ENCODE results near the gene TAS1R3. TPM values are rescaled to one million over a fixed set of nuclear protein-coding genes. Genes with fewer than 3 reads are reported as not detected.

TAS1R3 gene
- total RNA-seq, 1 donor from 2014 or later, result 1.1 TPM

DNA sequence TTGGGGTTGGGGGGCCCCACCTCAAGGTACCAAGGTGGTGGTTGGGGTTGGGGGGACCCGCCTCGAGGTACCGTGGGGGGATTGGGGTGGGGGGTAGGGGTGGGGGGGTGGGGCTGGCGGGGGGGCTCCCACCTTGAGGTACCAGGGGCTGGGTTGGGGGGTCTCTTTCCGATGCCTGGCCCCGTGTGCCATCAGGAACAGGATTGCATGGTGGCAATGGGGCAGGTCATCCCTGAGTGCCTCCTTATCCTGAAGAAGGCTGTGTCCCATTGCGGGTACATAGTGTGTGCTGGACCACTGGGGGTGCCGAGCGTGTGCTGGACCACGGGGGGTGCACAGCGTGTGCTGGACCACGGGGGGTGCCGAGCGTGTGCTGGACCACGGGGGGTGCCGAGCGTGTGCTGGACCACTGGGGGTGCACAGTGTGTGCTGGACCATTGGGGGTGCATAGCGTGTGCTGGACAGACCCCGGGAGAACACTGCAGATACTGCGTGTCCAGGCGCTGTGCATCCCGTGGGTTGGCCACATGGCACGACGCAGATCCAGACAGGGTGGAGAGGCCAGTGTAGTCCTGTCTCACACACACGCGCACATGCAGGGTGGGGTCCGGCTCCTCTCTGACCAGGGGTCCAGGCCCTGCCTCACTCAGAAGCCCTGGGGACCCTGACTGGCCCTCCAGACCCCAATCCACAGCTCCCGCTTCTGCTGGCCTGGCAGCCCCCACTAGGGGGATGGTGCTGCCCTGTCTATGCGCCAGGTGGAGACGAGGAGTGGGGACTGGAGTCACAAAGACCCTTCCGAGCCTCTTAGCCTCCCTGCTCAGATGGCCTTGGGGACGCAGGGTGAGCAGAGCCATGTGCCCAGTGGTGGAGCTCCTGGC lies 46.6 kb upstream of the TAS1R3 start:
- Mint-ChIP-seq H3K4me3 (ENCODE audit: low read depth) (no peak overlapping the region), H3K27me3 (no peaks in the 10 kb centered on the region), H3K9me3 (ENCODE audit: low read depth) (no peaks in the 10 kb centered on the region), H3K36me3 (ENCODE audit: insufficient read depth) (no peaks in the 10 kb centered on the region), H3K4me1 (ENCODE audit: low read depth) (no peaks in the 10 kb centered on the region), H3K27ac (no peak overlapping the region)
- no peak for DNase-seq (ENCODE audit: low spot score, unreplicated experiment)
- TF ChIP-seq, protein P1, sequence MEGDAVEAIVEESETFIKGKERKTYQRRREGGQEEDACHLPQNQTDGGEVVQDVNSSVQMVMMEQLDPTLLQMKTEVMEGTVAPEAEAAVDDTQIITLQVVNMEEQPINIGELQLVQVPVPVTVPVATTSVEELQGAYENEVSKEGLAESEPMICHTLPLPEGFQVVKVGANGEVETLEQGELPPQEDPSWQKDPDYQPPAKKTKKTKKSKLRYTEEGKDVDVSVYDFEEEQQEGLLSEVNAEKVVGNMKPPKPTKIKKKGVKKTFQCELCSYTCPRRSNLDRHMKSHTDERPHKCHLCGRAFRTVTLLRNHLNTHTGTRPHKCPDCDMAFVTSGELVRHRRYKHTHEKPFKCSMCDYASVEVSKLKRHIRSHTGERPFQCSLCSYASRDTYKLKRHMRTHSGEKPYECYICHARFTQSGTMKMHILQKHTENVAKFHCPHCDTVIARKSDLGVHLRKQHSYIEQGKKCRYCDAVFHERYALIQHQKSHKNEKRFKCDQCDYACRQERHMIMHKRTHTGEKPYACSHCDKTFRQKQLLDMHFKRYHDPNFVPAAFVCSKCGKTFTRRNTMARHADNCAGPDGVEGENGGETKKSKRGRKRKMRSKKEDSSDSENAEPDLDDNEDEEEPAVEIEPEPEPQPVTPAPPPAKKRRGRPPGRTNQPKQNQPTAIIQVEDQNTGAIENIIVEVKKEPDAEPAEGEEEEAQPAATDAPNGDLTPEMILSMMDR (IDR thresholded peaks at IDR 0.05; ENCODE audit: unreplicated experiment), result no peak

DNA sequence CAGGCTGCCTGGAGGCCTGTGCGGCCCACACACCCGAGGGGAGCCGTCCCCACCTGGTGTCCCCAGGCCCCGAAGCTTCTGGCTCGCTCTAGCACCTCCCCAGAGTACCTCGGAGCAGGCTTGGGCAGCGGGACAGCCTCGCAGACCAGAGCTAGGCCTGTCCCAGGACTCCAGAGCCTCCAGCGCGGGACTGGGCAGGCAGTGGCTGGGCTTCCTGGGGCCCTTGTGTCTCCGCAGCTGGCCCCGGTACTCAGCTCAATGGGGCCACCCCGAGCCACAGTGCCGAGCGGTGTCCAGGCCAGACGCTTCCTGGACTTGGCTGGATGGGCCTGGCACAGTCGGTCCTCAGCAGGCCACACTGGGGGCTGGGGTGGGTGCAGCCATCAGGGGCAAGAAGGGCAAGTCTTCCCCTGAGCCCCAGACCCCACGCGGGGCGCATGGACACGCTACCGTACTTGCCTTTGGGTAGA lies 45.9 kb upstream of the TAS1R3 start:
- Mint-ChIP-seq H3K9me3 (ENCODE audit: low read depth) (no peaks in the 10 kb centered on the region), H3K27me3 (no peaks in the 10 kb centered on the region), H3K36me3 (ENCODE audit: insufficient read depth) (no peaks in the 10 kb centered on the region), H3K4me1 (ENCODE audit: low read depth) (no peaks in the 10 kb centered on the region), H3K4me3 (ENCODE audit: low read depth) (no peak overlapping the region), H3K27ac (no peak overlapping the region)
- TF ChIP-seq, protein P1 (IDR thresholded peaks at IDR 0.05; ENCODE audit: unreplicated experiment), result no peak
- DNase-seq (ENCODE audit: low spot score, unreplicated experiment), result no peak

DNA sequence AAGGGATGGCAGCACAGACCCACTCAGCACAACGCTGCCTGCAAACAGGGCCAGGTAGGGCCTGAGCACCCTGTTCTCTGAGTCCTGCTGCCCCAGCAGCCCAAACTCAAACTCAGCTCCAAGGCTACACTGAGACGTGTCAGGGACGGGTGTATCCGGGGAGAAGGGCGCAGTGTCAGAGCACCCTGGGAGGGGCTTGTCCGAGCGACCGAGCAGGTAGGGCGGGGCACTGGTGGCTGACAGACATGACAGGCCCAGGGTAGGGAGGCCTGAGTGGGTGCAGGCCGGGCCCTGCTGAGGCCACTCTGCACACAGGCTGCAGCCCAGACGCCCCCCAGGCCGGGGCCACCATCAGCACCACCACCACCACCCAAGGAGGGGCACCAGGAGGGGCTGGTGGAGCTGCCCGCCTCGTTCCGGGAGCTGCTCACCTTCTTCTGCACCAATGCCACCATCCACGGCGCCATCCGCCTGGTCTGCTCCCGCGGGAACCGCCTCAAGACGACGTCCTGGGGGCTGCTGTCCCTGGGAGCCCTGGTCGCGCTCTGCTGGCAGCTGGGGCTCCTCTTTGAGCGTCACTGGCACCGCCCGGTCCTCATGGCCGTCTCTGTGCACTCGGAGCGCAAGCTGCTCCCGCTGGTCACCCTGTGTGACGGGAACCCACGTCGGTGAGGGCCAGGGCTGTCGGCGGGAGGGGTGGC lies 45.3 kb upstream of the TAS1R3 start:
- no peaks in the 10 kb centered on the region for H3K27me3 Mint-ChIP-seq
- H3K27ac Mint-ChIP-seq, result no peak overlapping the region
- no peaks in the 10 kb centered on the region for H3K9me3 Mint-ChIP-seq (ENCODE audit: low read depth)
- no peak overlapping the region for H3K4me3 Mint-ChIP-seq (ENCODE audit: low read depth)
- no peak for DNase-seq (ENCODE audit: low spot score, unreplicated experiment)
- H3K36me3 Mint-ChIP-seq (ENCODE audit: insufficient read depth), result no peaks in the 10 kb centered on the region
- TF ChIP-seq, protein P1 (IDR thresholded peaks at IDR 0.05; ENCODE audit: unreplicated experiment), result no peak
- H3K4me1 Mint-ChIP-seq (ENCODE audit: low read depth), result no peaks in the 10 kb centered on the region

DNA sequence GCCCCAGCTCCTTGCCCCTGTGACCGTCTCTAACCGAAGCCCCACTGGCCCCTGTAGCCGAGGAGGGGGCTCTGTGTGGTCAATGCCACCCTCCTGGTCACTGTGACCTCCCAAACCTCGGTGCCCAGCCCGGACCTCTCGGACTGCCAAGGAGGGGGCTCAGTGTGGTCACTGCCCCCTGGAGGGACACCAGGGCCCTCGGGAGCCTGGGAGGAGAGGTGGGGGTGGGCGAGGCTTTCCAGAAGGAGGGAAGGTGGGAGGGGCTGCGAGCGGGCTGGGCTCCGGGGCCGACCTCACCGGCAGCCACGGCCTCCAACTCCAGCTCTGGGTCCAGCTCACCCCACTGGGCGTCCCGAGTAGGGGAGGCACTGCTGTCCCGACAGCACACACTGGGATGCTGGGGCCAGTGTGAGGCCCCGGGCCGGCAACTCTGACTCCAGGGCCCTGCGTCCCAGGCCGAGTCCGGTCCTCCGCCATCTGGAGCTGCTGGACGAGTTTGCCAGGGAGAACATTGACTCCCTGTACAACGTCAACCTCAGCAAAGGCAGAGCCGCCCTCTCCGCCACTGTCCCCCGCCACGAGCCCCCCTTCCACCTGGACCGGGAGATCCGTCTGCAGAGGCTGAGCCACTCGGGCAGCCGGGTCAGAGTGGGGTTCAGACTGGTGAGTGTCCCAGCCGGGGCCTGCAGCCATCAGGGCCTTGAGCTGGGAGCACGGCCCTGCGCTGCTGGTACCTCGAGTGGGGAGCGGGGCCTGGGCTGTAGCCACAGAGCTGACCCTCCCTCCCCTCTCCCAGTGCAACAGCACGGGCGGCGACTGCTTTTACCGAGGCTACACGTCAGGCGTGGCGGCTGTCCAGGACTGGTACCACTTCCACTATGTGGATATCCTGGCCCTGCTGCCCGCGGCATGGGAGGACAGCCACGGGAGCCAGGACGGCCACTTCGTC lies 44.5 kb upstream of the TAS1R3 start:
- TF ChIP-seq, protein P1 (IDR thresholded peaks at IDR 0.05; ENCODE audit: unreplicated experiment), result no peak
- H3K27me3 Mint-ChIP-seq, result no peaks in the 10 kb centered on the region
- H3K4me1 Mint-ChIP-seq (ENCODE audit: low read depth), result no peaks in the 10 kb centered on the region
- no peaks in the 10 kb centered on the region for H3K36me3 Mint-ChIP-seq (ENCODE audit: insufficient read depth)
- H3K27ac Mint-ChIP-seq, result no peak overlapping the region
- H3K4me3 Mint-ChIP-seq (ENCODE audit: low read depth), result no peak overlapping the region
- H3K9me3 Mint-ChIP-seq (ENCODE audit: low read depth), result no peaks in the 10 kb centered on the region
- no peak for DNase-seq (ENCODE audit: low spot score, unreplicated experiment)
